Muscle of leg (tissue), 11 donors: ENCODE results near the gene FHL3. TPM values are rescaled to one million over a fixed set of nuclear protein-coding genes. Genes with fewer than 3 reads are reported as not detected.
"Not testable (repeated sequence)": the region's sequence is repeated elsewhere in the genome, so short reads cannot be mapped to it uniquely, and the experiment has no call there.

Experiments
- DNase-seq: peaks from one replicate; pipeline ENCODE4 v3.0.0; 2013
- H3K27ac ChIP-seq: one replicate; pipeline ENCODE4 v1.5.1; 2013; ENCODE audit warnings: mild to moderate bottlenecking, low read length, control low read depth
- H3K27me3 ChIP-seq: one replicate; pipeline ENCODE4 v1.6.1; 2013; ENCODE audit warnings: low read length; ENCODE audit not compliant: control insufficient read depth, insufficient read depth
- H3K36me3 ChIP-seq: one replicate; pipeline ENCODE4 v1.6.1; 2013; ENCODE audit warnings: low read length; ENCODE audit not compliant: control insufficient read depth, insufficient read depth
- H3K4me1 ChIP-seq: one replicate; pipeline ENCODE4 v1.6.1; 2013; ENCODE audit warnings: low read length; ENCODE audit not compliant: control insufficient read depth, insufficient read depth
- H3K4me3 ChIP-seq: one replicate; pipeline ENCODE4 v1.5.1; 2013; ENCODE audit warnings: low read length, control low read depth
- H3K9me3 ChIP-seq: replicated peaks from 2 replicates; pipeline ENCODE4 v1.6.1; 2013; ENCODE audit warnings: low read depth, low read length; ENCODE audit not compliant: control insufficient read depth
- WGBS: methylation state at CpG from one replicate; pipeline ENCODE4 v1.1.5; 2013; ENCODE audit warnings: missing lambda C conversion rate; ENCODE audit not compliant: insufficient coverage; 5-methylcytosine and 5-hydroxymethylcytosine counted together
- polyA plus RNA-seq, 8 donors: library from polyadenylated mRNA; unstranded; fragments of 120-200 nt; gene quantifications; one replicate each; pipeline versions ENCODE4 v1.2.1 to v1.2.3, GENCODE V29; 2013; ENCODE audit warnings: inconsistent platforms in 1 of 8, low replicate concordance in 1 of 8; ENCODE audit not compliant: insufficient read length in 8 of 8, insufficient read depth in 1 of 8
- total RNA-seq: library from RNA; stranded (reverse); fragments of 120-200 nt; gene quantifications from one replicate; pipeline ENCODE4 v1.2.4, GENCODE V29; 2013

The FHL3 gene
- total and polyA plus RNA-seq, 9 donors: 81.6 to 193 (median 116) TPM

DNA sequence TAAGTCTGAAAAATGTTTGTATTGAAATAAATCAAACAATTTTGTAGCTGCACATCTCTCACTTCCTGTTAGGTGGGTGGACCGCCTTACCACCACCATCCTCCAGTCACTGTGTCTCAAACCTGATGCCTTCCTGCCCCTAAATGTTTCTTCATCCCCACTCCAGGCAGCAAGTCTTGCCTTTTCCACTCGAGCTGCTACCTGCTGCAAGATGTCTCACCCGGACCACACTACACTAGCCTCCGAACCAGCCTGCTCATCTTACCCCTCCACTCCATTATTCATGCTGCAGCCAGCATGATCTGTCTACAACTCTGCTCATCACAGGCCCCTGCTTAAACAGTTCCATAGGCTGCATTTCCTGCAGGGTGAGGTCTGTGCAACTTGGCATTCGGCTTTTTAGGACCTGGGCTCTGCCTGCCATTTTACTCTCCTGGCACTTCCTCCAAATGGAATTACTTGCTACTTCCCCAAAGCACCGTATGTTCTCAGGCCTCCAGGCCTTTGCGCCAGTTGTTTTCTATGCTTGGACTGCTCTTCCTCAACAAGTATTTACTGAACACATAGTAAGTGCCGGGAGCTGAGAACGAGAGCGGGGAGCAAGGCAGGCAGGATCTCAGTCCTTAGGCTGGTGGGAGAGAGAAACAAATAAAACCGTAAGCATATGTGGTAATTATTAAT, 10.3 kb downstream of the FHL3 start:
- peaks cover 36% of the 10 kb centered on the region for H3K36me3 ChIP-seq
- 62% methylated on average over 5 of the region's 11 CpGs for WGBS
- H3K9me3 ChIP-seq: no peaks in the 10 kb centered on the region
- H3K27me3 ChIP-seq: no peaks in the 10 kb centered on the region
- H3K27ac ChIP-seq: peak overlapping the region; percentile 97
- H3K4me1 ChIP-seq: peaks cover 56% of the 10 kb centered on the region
- H3K4me3 ChIP-seq: peak overlapping the region; percentile 35
- peak; percentile 51 for DNase-seq

- peaks cover 7% of the 10 kb centered on the region for H3K4me1 ChIP-seq
- peaks cover 29% of the 10 kb centered on the region for H3K36me3 ChIP-seq
- H3K4me3 ChIP-seq: peak overlapping the region; percentile 91
- no peaks in the 10 kb centered on the region for H3K9me3 ChIP-seq
- H3K27me3 ChIP-seq: no peaks in the 10 kb centered on the region
- WGBS: under 1% methylated on average over 28 of the region's 30 CpGs
- H3K27ac ChIP-seq: peak overlapping the region; percentile 85
- DNase-seq: peak; percentile 49
Measured at GRCh38 chr1:37989361-37989930, 15.9 kb downstream of the FHL3 start.

DNA sequence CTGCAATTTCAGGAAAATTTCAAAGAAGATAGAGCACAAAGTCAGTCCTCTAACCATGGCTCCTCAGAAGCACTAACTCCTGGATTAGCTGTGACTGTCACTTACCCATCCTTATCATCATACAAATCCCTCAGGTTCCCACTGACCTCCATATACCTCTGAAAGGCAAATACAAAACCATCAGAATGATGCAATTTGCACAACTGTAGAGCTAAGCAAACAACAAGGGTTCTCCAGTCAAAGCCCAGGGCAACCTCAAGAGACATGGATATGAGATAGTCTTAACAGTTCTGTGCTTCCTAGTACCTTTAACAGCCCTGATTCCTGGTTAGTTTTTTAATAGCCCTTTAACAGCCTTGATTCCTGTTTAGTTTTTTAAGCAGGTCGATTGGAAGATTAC, 17.6 kb downstream of the FHL3 start:
- Histone ChIP-seq H3K36me3 (peaks cover 41% of the 10 kb centered on the region), H3K9me3 (no peaks in the 10 kb centered on the region), H3K27ac (no peak overlapping the region), H3K27me3 (no peaks in the 10 kb centered on the region), H3K4me1 (peaks cover 7% of the 10 kb centered on the region), H3K4me3 (no peak overlapping the region)
- no CpG with 5 or more reads among the region's 1 CpG for WGBS
- DNase-seq: no peak

- no peaks in the 10 kb centered on the region for H3K27me3 ChIP-seq
- H3K27ac ChIP-seq: no peak overlapping the region
- H3K4me1 ChIP-seq: no peaks in the 10 kb centered on the region
- DNase-seq: no peak
- no CpG with 5 or more reads among the region's 2 CpGs for WGBS
- H3K4me3 ChIP-seq: no peak overlapping the region
- H3K36me3 ChIP-seq: peaks cover 73% of the 10 kb centered on the region
- no peaks in the 10 kb centered on the region for H3K9me3 ChIP-seq
Measured at GRCh38 chr1:37983546-37983945, 21.8 kb downstream of the FHL3 start.

GRCh38 chr1:37978541-37978940, 26.8 kb downstream of the FHL3 start:
- Histone ChIP-seq H3K9me3 (no peaks in the 10 kb centered on the region), H3K27me3 (no peaks in the 10 kb centered on the region), H3K27ac (no peak overlapping the region), H3K36me3 (peaks cover 63% of the 10 kb centered on the region), H3K4me3 (no peak overlapping the region), H3K4me1 (no peaks in the 10 kb centered on the region)
- DNase-seq: no peak
- 90% methylated on average over 2 of the region's 4 CpGs for WGBS

- 54% methylated on average over 5 of the region's 6 CpGs for WGBS
- H3K4me3 ChIP-seq, H3K27me3 ChIP-seq, H3K9me3 ChIP-seq, H3K4me1 ChIP-seq, H3K27ac ChIP-seq, DNase-seq: not testable (repeated sequence)
- H3K36me3 ChIP-seq: peaks cover 41% of the 10 kb centered on the region
Measured at GRCh38 chr1:37975083-37975482, 30.2 kb downstream of the FHL3 start.

- 95% methylated on average over 4 of the region's 5 CpGs for WGBS
Measured at GRCh38 chr1:37974567-37974966, 30.7 kb downstream of the FHL3 start.

GRCh38 chr1:37973684-37974083, 31.6 kb downstream of the FHL3 start:
- no CpG with 5 or more reads among the region's 5 CpGs for WGBS
- H3K36me3 ChIP-seq: peaks cover 42% of the 10 kb centered on the region
- not testable (repeated sequence) for H3K4me3 ChIP-seq, H3K9me3 ChIP-seq, H3K27ac ChIP-seq, DNase-seq, H3K4me1 ChIP-seq, H3K27me3 ChIP-seq

More at GRCh38 chr1:37974567-37974966, 30.7 kb downstream of the FHL3 start:
- no peak for DNase-seq
- no peak overlapping the region for H3K4me3 ChIP-seq
- H3K9me3 ChIP-seq: no peaks in the 10 kb centered on the region
- peaks cover 41% of the 10 kb centered on the region for H3K36me3 ChIP-seq
- H3K27me3 ChIP-seq: no peaks in the 10 kb centered on the region
- no peaks in the 10 kb centered on the region for H3K4me1 ChIP-seq
- no peak overlapping the region for H3K27ac ChIP-seq

DNA sequence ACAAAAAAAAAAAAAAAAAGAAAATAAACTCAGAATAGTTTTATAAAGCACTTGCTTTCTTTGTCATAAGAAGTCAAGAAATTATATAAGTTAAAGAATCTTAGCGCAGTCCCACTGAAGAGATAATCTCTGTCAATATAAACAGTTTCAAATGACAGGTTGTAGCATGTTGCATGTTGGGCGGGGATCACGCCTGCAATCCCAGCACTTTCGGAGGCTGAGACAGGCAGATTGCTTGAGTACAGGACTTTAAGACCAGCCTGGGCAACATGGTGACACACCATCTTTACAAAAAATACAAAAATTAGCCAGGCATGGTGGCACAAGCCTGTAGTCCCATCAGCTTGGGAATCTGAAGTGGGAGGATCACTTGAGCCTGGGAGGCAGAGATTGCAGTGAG, 40.0 kb downstream of the FHL3 start:
- WGBS: no CpG with 5 or more reads among the region's 4 CpGs
- H3K36me3 ChIP-seq: peaks cover 39% of the 10 kb centered on the region
- DNase-seq: no peak

GRCh38 chr1:37964106-37964505, 41.2 kb downstream of the FHL3 start:
- H3K36me3 ChIP-seq: peaks cover 42% of the 10 kb centered on the region
- DNase-seq, H3K4me1 ChIP-seq, H3K27ac ChIP-seq, H3K9me3 ChIP-seq, H3K4me3 ChIP-seq, H3K27me3 ChIP-seq: not testable (repeated sequence)
- 94% methylated on average over 6 of the region's 12 CpGs for WGBS

More for the DNA sequence above, 40.0 kb downstream of the FHL3 start:
- no peaks in the 10 kb centered on the region for H3K27me3 ChIP-seq
- no peak overlapping the region for H3K4me3 ChIP-seq
- no peaks in the 10 kb centered on the region for H3K9me3 ChIP-seq
- H3K4me1 ChIP-seq: no peaks in the 10 kb centered on the region
- no peak overlapping the region for H3K27ac ChIP-seq
